ENCODE data around the gene LCAT. TPM values are rescaled to one million over a fixed set of nuclear protein-coding genes. Genes with fewer than 3 reads are reported as not detected.
"Not testable (repeated sequence)": the region's sequence is repeated elsewhere in the genome, so short reads cannot be mapped to it uniquely, and the experiment has no call there.

LCAT gene
- total and polyA plus RNA-seq, 2 experiments from 2014 or later: 5.3 to 15.9 TPM

DNA sequence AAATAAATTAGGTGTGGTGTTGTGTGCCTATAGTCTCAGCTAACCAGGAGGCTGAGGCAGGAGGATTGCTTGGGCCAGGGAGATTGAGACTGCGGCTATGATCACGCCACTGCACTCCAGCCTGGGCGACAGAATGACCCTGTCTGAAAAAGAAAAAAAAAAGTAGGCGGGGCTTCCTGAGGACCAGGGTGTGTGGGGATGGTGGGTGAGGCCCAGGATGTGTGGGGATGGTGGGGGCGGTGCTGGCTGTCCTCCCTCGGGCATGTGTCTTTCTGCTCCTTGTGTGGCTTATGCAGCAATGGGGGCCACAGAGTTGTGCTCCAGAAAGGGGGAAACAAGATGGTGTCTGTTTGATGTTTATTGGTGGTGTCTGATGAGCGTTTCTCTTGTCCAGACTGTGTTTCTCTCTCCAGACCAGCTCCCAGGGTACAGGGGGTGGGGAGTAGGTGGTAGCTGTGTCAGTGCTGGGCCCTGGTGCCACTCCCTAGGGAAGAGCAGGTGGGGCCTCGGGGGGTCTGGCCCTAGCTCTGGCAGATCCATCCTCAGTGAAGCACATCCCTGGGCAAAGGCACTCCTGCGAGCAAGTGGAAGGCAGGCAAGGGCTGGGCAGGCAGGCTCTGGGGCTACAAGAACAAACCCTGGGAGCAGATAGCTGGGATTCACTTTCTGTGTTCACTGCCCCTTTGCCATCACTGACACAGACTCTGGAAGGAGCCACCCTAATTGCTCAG, 2.3 kb downstream of the LCAT start:
- TF ChIP-seq EZH2 (IDR thresholded peaks at IDR 0.05; ENCODE audit: insufficient read depth, poor library complexity, severe bottlenecking) (no peak), EZH2phosphoT487 (IDR thresholded peaks at IDR 0.05; ENCODE audit: insufficient read depth, low read depth) (no peak)
- no peak overlapping the region for H2AFZ ChIP-seq
- no peak overlapping the region for H3K27ac ChIP-seq
- H3K4me3 ChIP-seq: no peak overlapping the region
- no peak for DNase-seq
- no peaks in the 10 kb centered on the region for H3K9me2 ChIP-seq (ENCODE audit: insufficient read depth)
- H4K20me1 ChIP-seq (ENCODE audit: insufficient read depth): no peaks in the 10 kb centered on the region
- peaks cover 29% of the 10 kb centered on the region for H3F3A ChIP-seq (ENCODE audit: insufficient read depth)
- no peak overlapping the region for H3K4me2 ChIP-seq (ENCODE audit: unreplicated experiment)
- in situ Hi-C loops (cut with MboI): no loop called here
- H3K9me3 ChIP-seq (ENCODE audit: low read depth): no peaks in the 10 kb centered on the region
- peaks cover 18% of the 10 kb centered on the region; the same call in 1 of the 2 replicates for H3K36me3 ChIP-seq (ENCODE audit: low read depth)
- H3K9ac ChIP-seq: no peak overlapping the region
- 74 to 83% methylated on average over 8 to 9 of the region's 9 CpGs for WGBS, 2 experiments (ENCODE audit: low coverage in 1 of 2, low lambda C conversion rate in 2 of 2, missing lambda C conversion rate in 2 of 2)
- no peaks in the 10 kb centered on the region for H3K27me3 ChIP-seq (replicated peaks; ENCODE audit: insufficient read depth)
- peaks cover 7% of the 10 kb centered on the region for H3K4me1 ChIP-seq (ENCODE audit: insufficient read depth)
- 0 out of 2 replicates have a peak, but pooled peaks cover 3% of the 10 kb centered on the region for H3K79me2 ChIP-seq (ENCODE audit: insufficient read depth)

- H4K20me1 ChIP-seq (ENCODE audit: insufficient read depth): no peaks in the 10 kb centered on the region
- H3K4me2 ChIP-seq (ENCODE audit: unreplicated experiment): no peak overlapping the region
- H3K9me3 ChIP-seq (ENCODE audit: low read depth): no peaks in the 10 kb centered on the region
- H3K9ac ChIP-seq: no peak overlapping the region
- no peak overlapping the region for H2AFZ ChIP-seq
- 92 to 97% methylated on average over 5 of the region's 5 CpGs for WGBS, 2 experiments (ENCODE audit: low coverage in 1 of 2, low lambda C conversion rate in 2 of 2, missing lambda C conversion rate in 2 of 2)
- no peaks in the 10 kb centered on the region for H3K27me3 ChIP-seq (replicated peaks; ENCODE audit: insufficient read depth)
- H3K27ac ChIP-seq: no peak overlapping the region
- H3K4me3 ChIP-seq: no peak overlapping the region
- no peaks in the 10 kb centered on the region for H3K9me2 ChIP-seq (ENCODE audit: insufficient read depth)
- peaks cover 7% of the 10 kb centered on the region for H3K4me1 ChIP-seq (ENCODE audit: insufficient read depth)
- H3F3A ChIP-seq (ENCODE audit: insufficient read depth): peaks cover 29% of the 10 kb centered on the region
- peaks cover 18% of the 10 kb centered on the region; the same call in 1 of the 2 replicates for H3K36me3 ChIP-seq (ENCODE audit: low read depth)
- TF ChIP-seq EZH2phosphoT487 (IDR thresholded peaks at IDR 0.05; ENCODE audit: insufficient read depth, low read depth): no peak
- no peak for TF ChIP-seq EZH2 (IDR thresholded peaks at IDR 0.05; ENCODE audit: insufficient read depth, poor library complexity, severe bottlenecking)
- H3K79me2 ChIP-seq (ENCODE audit: insufficient read depth): 0 out of 2 replicates have a peak, but pooled peaks cover 3% of the 10 kb centered on the region
- no peak for DNase-seq
- in situ Hi-C loops (cut with MboI): no loop called here
Observed at GRCh38 chr16:67940446-67941089, 3.4 kb downstream of the LCAT start.

DNA sequence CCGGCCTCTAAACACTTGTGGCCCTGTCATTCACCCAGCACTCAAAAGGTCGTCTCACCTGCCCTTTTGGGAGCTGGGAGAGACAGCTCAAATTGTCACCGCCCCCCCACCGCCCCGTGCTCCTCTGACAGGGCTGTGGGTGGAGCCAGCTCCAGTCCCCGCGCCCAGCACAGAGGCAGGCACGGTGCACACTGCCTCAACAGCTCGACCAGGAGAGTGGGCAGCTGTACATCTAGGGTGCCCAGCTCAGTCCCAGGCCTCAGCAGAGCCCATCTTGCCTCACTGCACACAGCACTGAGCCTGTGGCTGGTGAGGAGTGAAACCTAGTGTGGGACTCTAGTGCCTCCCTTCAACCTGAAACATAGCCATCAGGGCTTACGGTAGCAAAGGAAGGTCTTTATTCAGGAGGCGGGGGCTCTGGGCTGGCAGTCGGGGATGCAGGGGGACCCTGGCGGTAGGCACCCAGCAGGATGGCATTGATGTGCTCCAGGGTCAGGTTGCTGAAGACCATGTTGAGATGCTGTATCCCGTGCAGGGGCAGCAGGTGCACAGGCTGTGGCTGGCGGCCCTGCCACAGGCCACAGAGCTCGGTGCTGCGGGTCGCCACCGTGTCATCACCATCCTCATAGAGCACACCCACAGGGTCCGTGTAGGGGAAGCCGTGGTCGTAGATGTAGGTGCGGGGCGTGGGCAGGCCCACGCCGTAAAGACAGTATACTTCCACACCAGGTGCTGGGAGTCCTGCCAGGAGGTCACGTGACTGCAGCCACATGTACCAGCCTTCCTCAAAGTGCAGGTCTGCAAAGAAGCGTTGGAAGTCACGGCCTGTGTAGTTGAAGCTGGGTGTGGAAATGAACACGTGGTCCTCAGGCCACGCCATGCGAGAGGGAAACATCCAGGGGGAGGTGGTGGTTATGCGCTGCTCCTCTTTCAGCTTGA, 4.1 kb downstream of the LCAT start:
- Histone ChIP-seq H3K36me3 (ENCODE audit: low read depth) (peaks cover 14% of the 10 kb centered on the region; the same call in 1 of the 2 replicates), H3K4me3 (no peak overlapping the region), H3F3A (ENCODE audit: insufficient read depth) (peaks cover 29% of the 10 kb centered on the region), H4K20me1 (ENCODE audit: insufficient read depth) (no peaks in the 10 kb centered on the region), H3K79me2 (ENCODE audit: insufficient read depth) (0 out of 2 replicates have a peak, but pooled peaks cover 3% of the 10 kb centered on the region), H2AFZ (no peak overlapping the region), H3K4me1 (ENCODE audit: insufficient read depth) (peaks cover 13% of the 10 kb centered on the region), H3K9ac (no peak overlapping the region), H3K27ac (no peak overlapping the region), H3K9me3 (ENCODE audit: low read depth) (no peaks in the 10 kb centered on the region), H3K9me2 (ENCODE audit: insufficient read depth) (no peaks in the 10 kb centered on the region), H3K27me3 (replicated peaks; ENCODE audit: insufficient read depth) (no peaks in the 10 kb centered on the region), H3K4me2 (ENCODE audit: unreplicated experiment) (no peak overlapping the region)
- DNase-seq: no peak
- 79 to 81% methylated on average over 28 to 33 of the region's 33 CpGs for WGBS, 2 experiments (ENCODE audit: low coverage in 1 of 2, low lambda C conversion rate in 2 of 2, missing lambda C conversion rate in 2 of 2)
- no peak for TF ChIP-seq EZH2phosphoT487 (IDR thresholded peaks at IDR 0.05; ENCODE audit: insufficient read depth, low read depth)
- no peak for TF ChIP-seq EZH2 (IDR thresholded peaks at IDR 0.05; ENCODE audit: insufficient read depth, poor library complexity, severe bottlenecking)
- in situ Hi-C loops (cut with MboI): no loop called here

- H3K4me2 ChIP-seq (ENCODE audit: unreplicated experiment); DNase-seq; H3K36me3 ChIP-seq (ENCODE audit: low read depth); H3K9me2 ChIP-seq (ENCODE audit: insufficient read depth); H2AFZ ChIP-seq; H3K27me3 ChIP-seq (replicated peaks; ENCODE audit: insufficient read depth); in situ Hi-C loops (cut with MboI); H4K20me1 ChIP-seq (ENCODE audit: insufficient read depth); H3K79me2 ChIP-seq (ENCODE audit: insufficient read depth); H3K9me3 ChIP-seq (ENCODE audit: low read depth): not testable (repeated sequence)
- Histone ChIP-seq H3K4me3 (0 out of 2 replicates have a peak overlapping the region, but pooled peaks have one; percentile 92), H3K27ac (peak overlapping the region; percentile 79; the same call in 1 of the 2 replicates), H3F3A (ENCODE audit: insufficient read depth) (peaks cover 29% of the 10 kb centered on the region), H3K4me1 (ENCODE audit: insufficient read depth) (peaks cover 15% of the 10 kb centered on the region), H3K9ac (0 out of 2 replicates have a peak overlapping the region, but pooled peaks have one; percentile 92)
- 98 to 100% methylated on average over 5 of the region's 5 CpGs for WGBS, 2 experiments (ENCODE audit: low coverage in 1 of 2, low lambda C conversion rate in 2 of 2, missing lambda C conversion rate in 2 of 2)
Observed at GRCh38 chr16:67937713-67938112, 6.2 kb downstream of the LCAT start.
